HepG2 (cell line): Measurements from ENCODE around the gene MYCBPAP. TPM values are rescaled to one million over a fixed set of nuclear protein-coding genes. Genes with fewer than 3 reads are reported as not detected.

ENCODE experiments used
- ADNP ChIP-seq: sonication (generic); formaldehyde crosslinking; IDR thresholded peaks from 2 replicates; pipeline ENCODE4 v1.4.0; 2020; ENCODE audit warnings: missing genetic modification reagents
- BHLHE40 ChIP-seq: IDR thresholded peaks from 2 replicates; pipeline ENCODE4 v1.6.1; 2011; ENCODE audit warnings: low read length, improper control_type of control experiment
- EEA1 ChIP-seq: sonication (generic); formaldehyde crosslinking; IDR thresholded peaks from 2 replicates; pipeline ENCODE4 v1.5.1; 2020; ENCODE audit warnings: mild to moderate bottlenecking, missing genetic modification reagents, borderline replicate concordance
- EZH2 ChIP-seq: conservative IDR thresholded peaks from 2 replicates; pipeline ENCODE4 v1.6.1; 2012; ENCODE audit warnings: mild to moderate bottlenecking, low read depth, low read length, moderate library complexity
- MEF2D ChIP-seq: sonication (generic); formaldehyde crosslinking; IDR thresholded peaks from 2 replicates; pipeline ENCODE4 v1.5.1; 2020; ENCODE audit warnings: mild to moderate bottlenecking, missing genetic modification reagents
- RAD51 ChIP-seq: fragments of 450-650 bp; IDR thresholded peaks from 2 replicates; pipeline ENCODE4 v1.6.1; 2016; ENCODE audit warnings: borderline replicate concordance
- RFXAP ChIP-seq: sonication (generic); formaldehyde crosslinking; IDR thresholded peaks from 2 replicates; pipeline ENCODE4 v1.4.0; 2020; ENCODE audit warnings: missing genetic modification reagents, borderline replicate concordance
- SMAD3 ChIP-seq: sonication (generic); formaldehyde crosslinking; IDR thresholded peaks from 2 replicates; pipeline ENCODE4 v1.4.0; 2020; ENCODE audit warnings: missing genetic modification reagents
- TRIM24 ChIP-seq: sonication (generic); formaldehyde crosslinking; IDR thresholded peaks from 2 replicates; pipeline ENCODE4 v1.8.0; 2022; ENCODE audit warnings: mild to moderate bottlenecking, missing genetic modification reagents
- ZBTB8A ChIP-seq: sonication (generic); formaldehyde crosslinking; IDR thresholded peaks from 2 replicates; pipeline ENCODE4 v1.4.0; 2020; ENCODE audit warnings: mild to moderate bottlenecking, low read depth, missing genetic modification reagents, borderline replicate concordance
- ZNF143 ChIP-seq: sonication (generic); formaldehyde crosslinking; IDR thresholded peaks from 2 replicates; pipeline ENCODE4 v1.4.0; 2020; ENCODE audit warnings: missing genetic modification reagents
- ZNF460 ChIP-seq: sonication (generic); formaldehyde crosslinking; IDR thresholded peaks from 2 replicates; pipeline ENCODE4 v1.5.1; 2020; ENCODE audit warnings: missing genetic modification reagents, mild to moderate bottlenecking, borderline replicate concordance
- ZNF558 ChIP-seq: sonication (generic); formaldehyde crosslinking; IDR thresholded peaks from 2 replicates; pipeline ENCODE4 v1.9.0; 2022; ENCODE audit warnings: mild to moderate bottlenecking, missing genetic modification reagents, borderline replicate concordance
- ZNF720 ChIP-seq: sonication (generic); formaldehyde crosslinking; IDR thresholded peaks from 2 replicates; pipeline ENCODE4 v1.4.0; 2020; ENCODE audit warnings: missing genetic modification reagents
- ZNF773 ChIP-seq: sonication (generic); formaldehyde crosslinking; IDR thresholded peaks from 2 replicates; pipeline ENCODE4 v1.4.0; 2020; ENCODE audit warnings: missing genetic modification reagents, borderline replicate concordance
- ZSCAN29 ChIP-seq: sonication (generic); formaldehyde crosslinking; conservative IDR thresholded peaks from 2 replicates; pipeline ENCODE4 v1.4.0; 2020; ENCODE audit warnings: mild to moderate bottlenecking, missing genetic modification reagents
- ZZZ3 ChIP-seq: sonication (generic); formaldehyde crosslinking; IDR thresholded peaks from 2 replicates; pipeline ENCODE4 v1.4.0; 2020; ENCODE audit warnings: missing genetic modification reagents, mild to moderate bottlenecking, borderline replicate concordance
- polyA plus RNA-seq, 8 experiments: library from polyadenylated mRNA; depleted of rRNA in 3 of 8; stranded (reverse) in 7 of 8; unstranded in 1 of 8; fragments of >200 nt; fragmentation: Illumina TruSeq in 4 of 8; extraction: Trizol in 4 of 8; gene quantifications; 2 replicates each; pipeline versions ENCODE4 v1.2.1 to v1.2.3, GENCODE V29; 2011 to 2016; ENCODE audit warnings: low read depth in 4 of 8, missing spikeins in 1 of 8, mixed read lengths in 1 of 8; ENCODE audit not compliant: insufficient read depth in 1 of 8
- total RNA-seq, 5 experiments: library from RNA; depleted of rRNA; stranded (reverse); fragments of >200 nt; fragmentation: Illumina TruSeq; extraction: Trizol; gene quantifications; 2 replicates each; pipeline ENCODE4 v1.2.3, GENCODE V29; 2016; ENCODE audit warnings: low read depth in 1 of 5
- TF ChIP-seq, protein P1 (sequence below): fragments of 450-650 bp; IDR thresholded peaks from 2 replicates; pipeline ENCODE4 v1.6.1; 2016
- TF ChIP-seq, protein P2 (sequence below): sonication (generic); formaldehyde crosslinking; IDR thresholded peaks from 2 replicates; pipeline ENCODE4 v1.8.1; 2023; ENCODE audit warnings: mild to moderate bottlenecking, missing genetic modification reagents
- TF ChIP-seq, protein P3 (sequence below): sonication (generic); formaldehyde crosslinking; IDR thresholded peaks from 2 replicates; pipeline ENCODE4 v1.9.0; 2022; ENCODE audit warnings: missing genetic modification reagents, mild to moderate bottlenecking, borderline replicate concordance
- TF ChIP-seq, protein P4 (sequence below): sonication (generic); formaldehyde crosslinking; IDR thresholded peaks from 2 replicates; pipeline ENCODE4 v1.4.0; 2020; ENCODE audit warnings: missing genetic modification reagents
- TF ChIP-seq, protein P5 (sequence below): sonication (generic); formaldehyde crosslinking; IDR thresholded peaks from 2 replicates; pipeline ENCODE4 v1.4.0; 2020; ENCODE audit warnings: missing genetic modification reagents

Gene MYCBPAP
- total and polyA plus RNA-seq, 2 of the 13 experiments (the other 11 are each of a cell fraction or from before 2014, with no cell fraction given): 0.22 to 0.24 TPM

DNA sequence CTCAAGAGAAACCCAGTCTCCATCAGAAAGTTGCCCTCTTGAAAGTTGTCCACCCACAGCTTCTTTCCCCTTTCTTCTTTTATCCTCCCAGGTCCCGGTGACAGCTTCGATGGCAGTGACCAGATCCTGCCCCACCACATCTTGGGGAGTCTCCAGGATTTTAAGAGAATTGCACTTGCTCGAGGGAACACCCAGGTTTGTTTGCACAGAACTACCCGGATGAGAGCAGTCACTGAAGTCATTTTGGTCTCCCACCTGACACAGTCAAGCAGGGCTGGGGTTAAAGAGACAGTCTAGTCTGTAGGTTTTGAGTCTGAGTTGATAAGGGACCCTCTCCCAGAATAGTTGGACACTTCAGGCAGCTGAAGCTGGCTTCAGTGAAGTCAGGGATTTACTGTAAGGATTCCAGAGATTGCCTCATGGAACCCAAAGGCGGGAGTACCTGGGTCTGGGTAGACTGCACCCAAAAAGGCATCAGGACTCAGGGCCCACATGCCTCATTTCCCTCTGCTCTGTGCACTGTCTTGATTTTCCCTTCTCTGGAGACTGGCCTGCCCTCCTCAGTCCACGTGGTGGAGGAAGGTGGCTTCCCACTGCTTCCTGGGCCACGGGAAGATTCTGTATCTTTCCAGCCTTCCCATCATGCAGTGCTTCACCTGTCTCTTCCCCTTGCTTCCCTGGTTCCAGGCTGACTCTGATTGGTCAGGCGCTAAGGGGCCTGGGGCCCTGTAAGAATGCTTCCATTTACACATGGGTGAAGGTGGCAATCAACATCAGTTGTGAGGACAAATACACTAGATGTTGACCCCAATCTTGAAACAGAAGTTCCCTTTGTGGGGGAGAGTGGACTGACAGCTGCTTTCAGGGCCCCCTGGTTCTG is 9.5 kb downstream of the MYCBPAP start (continued):
- TF ChIP-seq, protein P1, sequence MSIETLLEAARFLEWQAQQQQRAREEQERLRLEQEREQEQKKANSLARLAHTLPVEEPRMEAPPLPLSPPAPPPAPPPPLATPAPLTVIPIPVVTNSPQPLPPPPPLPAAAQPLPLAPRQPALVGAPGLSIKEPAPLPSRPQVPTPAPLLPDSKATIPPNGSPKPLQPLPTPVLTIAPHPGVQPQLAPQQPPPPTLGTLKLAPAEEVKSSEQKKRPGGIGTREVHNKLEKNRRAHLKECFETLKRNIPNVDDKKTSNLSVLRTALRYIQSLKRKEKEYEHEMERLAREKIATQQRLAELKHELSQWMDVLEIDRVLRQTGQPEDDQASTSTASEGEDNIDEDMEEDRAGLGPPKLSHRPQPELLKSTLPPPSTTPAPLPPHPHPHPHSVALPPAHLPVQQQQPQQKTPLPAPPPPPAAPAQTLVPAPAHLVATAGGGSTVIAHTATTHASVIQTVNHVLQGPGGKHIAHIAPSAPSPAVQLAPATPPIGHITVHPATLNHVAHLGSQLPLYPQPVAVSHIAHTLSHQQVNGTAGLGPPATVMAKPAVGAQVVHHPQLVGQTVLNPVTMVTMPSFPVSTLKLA: no peak
- TF ChIP-seq ZNF720 (CRISPR knock-in tag): no peak
- no peak for TF ChIP-seq ZNF773 (CRISPR knock-in tag)
- TF ChIP-seq, protein P2, sequence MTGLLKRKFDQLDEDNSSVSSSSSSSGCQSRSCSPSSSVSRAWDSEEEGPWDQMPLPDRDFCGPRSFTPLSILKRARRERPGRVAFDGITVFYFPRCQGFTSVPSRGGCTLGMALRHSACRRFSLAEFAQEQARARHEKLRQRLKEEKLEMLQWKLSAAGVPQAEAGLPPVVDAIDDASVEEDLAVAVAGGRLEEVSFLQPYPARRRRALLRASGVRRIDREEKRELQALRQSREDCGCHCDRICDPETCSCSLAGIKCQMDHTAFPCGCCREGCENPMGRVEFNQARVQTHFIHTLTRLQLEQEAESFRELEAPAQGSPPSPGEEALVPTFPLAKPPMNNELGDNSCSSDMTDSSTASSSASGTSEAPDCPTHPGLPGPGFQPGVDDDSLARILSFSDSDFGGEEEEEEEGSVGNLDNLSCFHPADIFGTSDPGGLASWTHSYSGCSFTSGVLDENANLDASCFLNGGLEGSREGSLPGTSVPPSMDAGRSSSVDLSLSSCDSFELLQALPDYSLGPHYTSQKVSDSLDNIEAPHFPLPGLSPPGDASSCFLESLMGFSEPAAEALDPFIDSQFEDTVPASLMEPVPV (CRISPR knock-in tag): no peak
- no peak for TF ChIP-seq ZNF558
- TF ChIP-seq, protein P3, sequence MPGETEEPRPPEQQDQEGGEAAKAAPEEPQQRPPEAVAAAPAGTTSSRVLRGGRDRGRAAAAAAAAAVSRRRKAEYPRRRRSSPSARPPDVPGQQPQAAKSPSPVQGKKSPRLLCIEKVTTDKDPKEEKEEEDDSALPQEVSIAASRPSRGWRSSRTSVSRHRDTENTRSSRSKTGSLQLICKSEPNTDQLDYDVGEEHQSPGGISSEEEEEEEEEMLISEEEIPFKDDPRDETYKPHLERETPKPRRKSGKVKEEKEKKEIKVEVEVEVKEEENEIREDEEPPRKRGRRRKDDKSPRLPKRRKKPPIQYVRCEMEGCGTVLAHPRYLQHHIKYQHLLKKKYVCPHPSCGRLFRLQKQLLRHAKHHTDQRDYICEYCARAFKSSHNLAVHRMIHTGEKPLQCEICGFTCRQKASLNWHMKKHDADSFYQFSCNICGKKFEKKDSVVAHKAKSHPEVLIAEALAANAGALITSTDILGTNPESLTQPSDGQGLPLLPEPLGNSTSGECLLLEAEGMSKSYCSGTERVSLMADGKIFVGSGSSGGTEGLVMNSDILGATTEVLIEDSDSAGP (CRISPR knock-in tag): no peak
- no peak for TF ChIP-seq EEA1 (CRISPR knock-in tag)
- TF ChIP-seq, protein P4, sequence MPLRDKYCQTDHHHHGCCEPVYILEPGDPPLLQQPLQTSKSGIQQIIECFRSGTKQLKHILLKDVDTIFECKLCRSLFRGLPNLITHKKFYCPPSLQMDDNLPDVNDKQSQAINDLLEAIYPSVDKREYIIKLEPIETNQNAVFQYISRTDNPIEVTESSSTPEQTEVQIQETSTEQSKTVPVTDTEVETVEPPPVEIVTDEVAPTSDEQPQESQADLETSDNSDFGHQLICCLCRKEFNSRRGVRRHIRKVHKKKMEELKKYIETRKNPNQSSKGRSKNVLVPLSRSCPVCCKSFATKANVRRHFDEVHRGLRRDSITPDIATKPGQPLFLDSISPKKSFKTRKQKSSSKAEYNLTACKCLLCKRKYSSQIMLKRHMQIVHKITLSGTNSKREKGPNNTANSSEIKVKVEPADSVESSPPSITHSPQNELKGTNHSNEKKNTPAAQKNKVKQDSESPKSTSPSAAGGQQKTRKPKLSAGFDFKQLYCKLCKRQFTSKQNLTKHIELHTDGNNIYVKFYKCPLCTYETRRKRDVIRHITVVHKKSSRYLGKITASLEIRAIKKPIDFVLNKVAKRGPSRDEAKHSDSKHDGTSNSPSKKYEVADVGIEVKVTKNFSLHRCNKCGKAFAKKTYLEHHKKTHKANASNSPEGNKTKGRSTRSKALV (CRISPR knock-in tag): no peak
- no peak for TF ChIP-seq BHLHE40
- TF ChIP-seq RFXAP (CRISPR knock-in tag): no peak
- TF ChIP-seq MEF2D: no peak
- TF ChIP-seq SMAD3 (CRISPR knock-in tag): no peak
- no peak for TF ChIP-seq ZNF460 (CRISPR knock-in tag)
- TF ChIP-seq ZZZ3: no peak
- TF ChIP-seq TRIM24: no peak
- no peak for TF ChIP-seq ADNP (CRISPR knock-in tag)
- no peak for TF ChIP-seq ZBTB8A (CRISPR knock-in tag)
- peak; percentile 64; the same call in 1 of the 2 replicates for TF ChIP-seq ZSCAN29 (CRISPR knock-in tag)
- TF ChIP-seq EZH2: no peak
- TF ChIP-seq ZNF143 (CRISPR knock-in tag): peak; percentile 85
- TF ChIP-seq, protein P5, sequence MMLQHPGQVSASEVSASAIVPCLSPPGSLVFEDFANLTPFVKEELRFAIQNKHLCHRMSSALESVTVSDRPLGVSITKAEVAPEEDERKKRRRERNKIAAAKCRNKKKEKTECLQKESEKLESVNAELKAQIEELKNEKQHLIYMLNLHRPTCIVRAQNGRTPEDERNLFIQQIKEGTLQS (CRISPR knock-in tag): no peak
- no peak for TF ChIP-seq RAD51
